ENCODE data around the gene JHY. TPM values are rescaled to one million over a fixed set of nuclear protein-coding genes. Genes with fewer than 3 reads are reported as not detected.

Gene JHY
- total RNA-seq, 1 donor from 2014 or later: 1.1 TPM

- no peak for FAIRE-seq
- H3K36me3 ChIP-seq (ENCODE audit: control insufficient read depth, insufficient read depth, low read length): no peaks in the 10 kb centered on the region
- no peak overlapping the region for H3K4me3 ChIP-seq (ENCODE audit: low read depth, low read length)
- H3K27me3 ChIP-seq (ENCODE audit: control insufficient read depth, insufficient read depth, low read length): no peaks in the 10 kb centered on the region
- no peak for TF ChIP-seq CTCF (IDR thresholded peaks at IDR 0.05; ENCODE audit: insufficient read depth, low read length, severe bottlenecking)
- peak; percentile 51 for DNase-seq (ENCODE audit: low read depth)
These were observed 10.6 kb downstream of the JHY start for GRCh38 chr11:122893131-122893530.

GRCh38 chr11:122895563-122895962 lies 13.0 kb downstream of the JHY start:
- H3K4me3 ChIP-seq (ENCODE audit: low read depth, low read length): no peak overlapping the region
- no peak for TF ChIP-seq CTCF (IDR thresholded peaks at IDR 0.05; ENCODE audit: insufficient read depth, low read length, severe bottlenecking)
- no peaks in the 10 kb centered on the region for H3K27me3 ChIP-seq (ENCODE audit: control insufficient read depth, insufficient read depth, low read length)
- DNase-seq (ENCODE audit: low read depth) (no peak), FAIRE-seq (no peak)
- H3K36me3 ChIP-seq (ENCODE audit: control insufficient read depth, insufficient read depth, low read length): no peaks in the 10 kb centered on the region

DNA sequence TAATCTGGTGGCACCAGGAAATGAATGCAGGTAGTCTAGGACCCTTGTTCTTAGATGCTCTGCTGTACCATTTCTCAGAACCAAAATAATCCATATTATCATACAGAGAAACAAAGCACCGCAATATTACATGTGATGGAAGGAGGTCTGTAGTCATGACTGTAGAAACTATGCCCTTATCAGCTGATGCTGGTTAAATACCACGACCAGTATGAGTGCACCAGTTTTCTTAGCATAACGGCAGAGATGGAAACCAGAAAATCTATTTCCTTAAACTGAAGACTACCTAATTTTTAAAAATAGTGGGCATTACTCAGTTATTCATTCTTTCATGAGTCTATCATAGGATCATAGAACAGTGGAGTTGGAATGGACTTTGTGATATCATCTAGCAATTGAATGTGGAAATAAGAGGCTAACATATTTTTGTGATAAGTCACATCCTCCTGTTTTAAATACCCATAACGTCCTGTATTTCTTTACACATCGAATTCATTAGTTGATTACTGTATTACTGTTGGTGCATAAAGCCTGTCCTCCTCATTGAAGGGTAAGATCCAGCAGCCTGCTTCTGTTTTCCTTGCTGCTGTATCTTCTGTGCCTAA lies 15.1 kb downstream of the JHY start:
- DNase-seq (ENCODE audit: low read depth): peak; percentile 69
- TF ChIP-seq CTCF (IDR thresholded peaks at IDR 0.05; ENCODE audit: insufficient read depth, low read length, severe bottlenecking): no peak
- no peak for FAIRE-seq

DNA sequence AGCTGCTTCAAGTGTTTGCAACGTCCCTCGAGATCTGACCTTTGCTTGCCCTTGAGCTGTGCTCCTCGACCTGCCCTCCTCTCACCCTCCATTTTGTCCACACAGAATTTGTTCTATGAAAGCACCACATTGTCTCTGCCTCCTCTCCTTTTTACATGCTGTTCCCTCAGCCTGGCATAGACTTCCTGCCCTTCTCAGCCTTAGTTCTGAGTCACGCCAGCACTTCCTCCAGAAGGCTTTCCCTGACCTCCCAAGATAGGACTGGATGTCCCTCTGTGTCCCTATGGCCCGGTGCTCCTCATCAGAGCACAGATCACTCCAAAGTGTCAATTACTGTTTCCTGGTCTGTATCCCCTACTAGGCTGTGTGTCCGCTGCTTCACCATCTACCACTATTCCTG lies 16.2 kb downstream of the JHY start:
- Histone ChIP-seq H3K27me3 (ENCODE audit: control insufficient read depth, insufficient read depth, low read length) (no peaks in the 10 kb centered on the region), H3K4me3 (ENCODE audit: low read depth, low read length) (no peak overlapping the region), H3K36me3 (ENCODE audit: control insufficient read depth, insufficient read depth, low read length) (no peaks in the 10 kb centered on the region)
- TF ChIP-seq CTCF (IDR thresholded peaks at IDR 0.05; ENCODE audit: insufficient read depth, low read length, severe bottlenecking): no peak
- FAIRE-seq (no peak), DNase-seq (ENCODE audit: low read depth) (no peak)

More for the DNA sequence above, 15.1 kb downstream of the JHY start:
- Histone ChIP-seq H3K27me3 (ENCODE audit: control insufficient read depth, insufficient read depth, low read length) (no peaks in the 10 kb centered on the region), H3K4me3 (ENCODE audit: low read depth, low read length) (no peak overlapping the region), H3K36me3 (ENCODE audit: control insufficient read depth, insufficient read depth, low read length) (no peaks in the 10 kb centered on the region)

DNA sequence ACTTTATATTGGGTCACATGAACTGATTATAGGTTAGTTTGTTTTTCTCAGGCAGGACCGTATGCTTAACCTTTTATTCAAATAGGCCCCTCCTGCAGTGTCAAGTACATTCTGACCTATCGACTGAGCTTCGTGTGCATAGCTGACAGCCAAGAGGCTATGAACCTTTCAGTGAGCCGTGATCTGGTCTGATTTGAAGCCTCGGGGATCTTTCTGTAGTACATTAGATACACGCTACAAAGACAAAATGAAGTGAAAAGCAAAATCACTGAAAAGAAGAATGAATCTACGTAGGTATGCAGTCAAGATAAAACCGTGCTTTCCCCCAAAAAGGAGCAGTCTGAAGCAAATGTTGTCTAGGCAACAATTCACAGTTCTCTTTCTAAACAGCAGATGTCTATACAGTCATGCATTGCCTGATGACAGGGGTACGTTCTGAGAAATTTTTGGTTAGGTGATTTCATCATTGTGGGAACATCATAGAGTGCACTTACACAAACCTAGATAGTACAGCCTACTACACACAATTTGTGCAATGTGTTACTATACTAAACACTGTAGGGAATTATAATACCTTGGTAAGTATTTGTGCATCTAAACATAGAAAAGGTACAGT lies 18.1 kb downstream of the JHY start:
- H3K4me3 ChIP-seq (ENCODE audit: low read depth, low read length): no peak overlapping the region
- H3K27me3 ChIP-seq (ENCODE audit: control insufficient read depth, insufficient read depth, low read length): no peaks in the 10 kb centered on the region
- DNase-seq (ENCODE audit: low read depth): no peak
- no peaks in the 10 kb centered on the region for H3K36me3 ChIP-seq (ENCODE audit: control insufficient read depth, insufficient read depth, low read length)
- FAIRE-seq: no peak
- TF ChIP-seq CTCF (IDR thresholded peaks at IDR 0.05; ENCODE audit: insufficient read depth, low read length, severe bottlenecking): no peak

DNA sequence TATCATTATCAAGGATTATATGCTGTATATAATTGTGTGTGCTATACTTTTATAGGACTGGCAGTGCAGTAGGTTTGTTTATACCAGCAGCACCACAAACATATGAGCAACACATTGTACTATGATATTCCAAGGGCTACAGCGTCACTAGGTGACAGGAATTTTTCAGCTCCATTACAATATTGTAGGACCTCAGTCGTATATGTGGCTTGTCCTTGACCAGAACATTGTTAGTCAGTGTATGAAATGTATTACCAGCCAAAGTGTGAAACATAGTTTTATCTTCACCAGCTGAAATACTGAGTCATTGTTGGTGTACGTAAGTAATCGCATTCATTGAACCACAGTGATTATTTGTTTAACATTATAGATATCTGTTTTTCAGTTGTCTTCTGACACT lies 20.4 kb downstream of the JHY start:
- no peaks in the 10 kb centered on the region for H3K36me3 ChIP-seq (ENCODE audit: control insufficient read depth, insufficient read depth, low read length)
- no peaks in the 10 kb centered on the region for H3K27me3 ChIP-seq (ENCODE audit: control insufficient read depth, insufficient read depth, low read length)
- TF ChIP-seq CTCF (IDR thresholded peaks at IDR 0.05; ENCODE audit: insufficient read depth, low read length, severe bottlenecking): no peak
- FAIRE-seq: no peak
- no peak for DNase-seq (ENCODE audit: low read depth)
- no peak overlapping the region for H3K4me3 ChIP-seq (ENCODE audit: low read depth, low read length)
